ENCODE results near the gene STRN. TPM values are rescaled to one million over a fixed set of nuclear protein-coding genes. Genes with fewer than 3 reads are reported as not detected.
"Not testable (repeated sequence)": the region's sequence is repeated elsewhere in the genome, so short reads cannot be mapped to it uniquely, and the experiment has no call there.

STRN gene
- total and polyA plus RNA-seq, 12 donors = 2.6 to 36.9 (median 18.1) TPM

DNA sequence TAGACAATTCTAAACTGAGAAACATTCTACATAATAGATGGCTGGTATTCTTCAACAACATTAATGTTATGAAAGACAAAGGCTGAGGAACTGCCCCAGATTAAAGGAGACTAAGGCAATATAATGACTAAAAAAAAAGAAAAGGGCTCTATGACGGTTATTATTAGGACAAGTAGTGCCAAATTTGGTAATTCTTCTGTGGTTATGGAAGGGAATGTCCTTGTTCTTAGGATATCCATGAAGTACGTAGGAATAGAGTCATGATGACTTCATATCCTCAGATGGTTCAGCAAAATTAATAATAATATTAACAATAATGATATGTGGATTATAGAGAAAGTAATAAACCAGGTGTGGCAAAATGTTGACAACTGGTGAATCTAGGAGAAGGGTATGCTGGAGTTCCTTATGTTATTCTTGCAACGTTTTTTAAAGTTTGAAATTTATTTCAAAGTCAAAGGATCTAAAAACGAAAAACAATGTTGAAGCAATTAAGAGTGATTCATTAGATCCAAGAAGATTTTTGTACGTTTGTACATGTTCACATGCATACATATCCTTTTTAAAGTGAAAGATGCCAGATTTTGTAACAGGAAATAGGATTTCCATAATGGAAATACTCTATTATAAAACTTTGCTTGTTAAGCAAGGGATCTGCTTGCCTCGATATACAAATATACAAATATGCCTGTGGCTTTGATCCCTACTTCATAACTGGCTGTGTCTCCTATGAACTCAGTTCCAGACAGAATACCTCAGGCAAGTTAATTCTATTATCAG is 27.7 kb upstream of the STRN start:
- TF ChIP-seq POLR2A (IDR thresholded peaks at IDR 0.05) = no peak
- TF ChIP-seq CTCF (IDR thresholded peaks at IDR 0.05) = no peak
- no peak for DNase-seq
- Histone ChIP-seq H3K27me3 (no peaks in the 10 kb centered on the region), H3K27ac (no peak overlapping the region), H3K36me3 (replicated peaks in 1 of 2) (peaks cover 0 to 10% of the 10 kb centered on the region in 2 donors), H3K9me3 (replicated peaks in 1 of 3) (no peaks in the 10 kb centered on the region), H3K4me1 (replicated peaks in 1 of 2) (no peaks in the 10 kb centered on the region), H3K4me3 (no peak overlapping the region)
- WGBS, 4 donors = 87 to 90% (median 88%) methylated on average over 6 of the region's 6 CpGs
- intact Hi-C loops (cut with DNase I) = loop anchor here in 1 of 2 donors (10.0 kb wide), 1 partner anchor 209 kb away; no protein-coding TSS in a partner anchor

DNA sequence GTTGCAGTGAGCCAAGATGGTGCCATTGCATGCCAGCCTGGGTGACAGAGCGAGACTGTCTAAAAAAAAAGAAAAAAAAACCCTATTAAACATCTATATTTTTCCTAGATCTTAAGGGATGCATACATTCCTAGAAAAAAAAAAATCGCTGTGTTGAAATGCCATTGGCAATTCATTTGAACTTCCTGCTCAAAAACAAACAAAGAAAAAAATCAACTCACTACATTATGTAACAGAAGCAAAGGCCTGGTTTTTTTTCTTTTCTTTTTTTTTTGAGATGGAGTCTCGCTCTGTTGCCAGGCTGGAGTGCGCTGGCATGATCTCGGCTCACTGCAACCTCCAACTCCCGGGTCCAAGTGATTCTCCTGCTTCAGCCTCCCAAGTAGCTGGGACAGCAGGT is 21.7 kb upstream of the STRN start:
- Histone ChIP-seq H3K27ac (no peak overlapping the region), H3K36me3 (replicated peaks in 1 of 2) (peaks cover 0 to 5% of the 10 kb centered on the region in 2 donors), H3K27me3 (no peaks in the 10 kb centered on the region), H3K4me1 (replicated peaks in 1 of 2) (no peaks in the 10 kb centered on the region), H3K9me3 (replicated peaks in 1 of 3) (no peaks in the 10 kb centered on the region), H3K4me3 (no peak overlapping the region)
- WGBS, 4 donors = 89 to 98% (median 95%) methylated on average over 6 of the region's 6 CpGs
- TF ChIP-seq POLR2A (IDR thresholded peaks at IDR 0.05) (no peak), CTCF (IDR thresholded peaks at IDR 0.05) (no peak)
- intact Hi-C loops (cut with DNase I) = no loop called here
- no peak for DNase-seq

DNA sequence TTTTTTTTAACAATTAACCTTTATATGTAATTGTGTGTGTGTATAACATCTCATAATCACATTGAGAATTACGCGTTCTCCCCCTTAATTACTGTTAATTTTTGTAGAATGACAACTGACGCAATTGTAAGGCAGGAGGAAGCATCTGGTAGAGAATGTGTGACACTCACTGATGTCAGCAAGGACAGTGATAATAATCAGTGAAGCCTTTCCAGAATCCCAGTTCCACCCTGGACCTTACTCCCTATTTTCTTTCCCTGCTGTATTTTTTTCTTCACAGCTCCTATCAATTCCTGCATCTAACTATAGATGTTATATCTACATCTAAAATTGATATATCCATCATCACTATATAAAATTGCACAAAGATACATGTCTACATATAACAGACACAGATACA is 16.1 kb upstream of the STRN start:
- Histone ChIP-seq H3K9me3 (replicated peaks in 1 of 3) (no peaks in the 10 kb centered on the region), H3K4me1 (replicated peaks in 1 of 2) (no peaks in the 10 kb centered on the region), H3K27me3 (no peaks in the 10 kb centered on the region), H3K4me3 (no peak overlapping the region), H3K27ac (no peak overlapping the region), H3K36me3 (replicated peaks in 1 of 2) (peaks cover 0 to 12% of the 10 kb centered on the region in 2 donors)
- DNase-seq = no peak
- WGBS, 4 donors = 75 to 88% (median 83%) methylated on average over 3 of the region's 3 CpGs
- TF ChIP-seq POLR2A (IDR thresholded peaks at IDR 0.05) (no peak), CTCF (IDR thresholded peaks at IDR 0.05) (no peak)
- intact Hi-C loops (cut with DNase I) = no loop called here

- DNase-seq = no peak
- no peak overlapping the region for H3K4me3 ChIP-seq
- TF ChIP-seq POLR2A (IDR thresholded peaks at IDR 0.05) (no peak), CTCF (IDR thresholded peaks at IDR 0.05) (no peak)
- intact Hi-C loops (cut with DNase I) = no loop called here
- H3K27me3 ChIP-seq = no peaks in the 10 kb centered on the region
- H3K36me3 ChIP-seq (replicated peaks in 1 of 2) = peaks cover 0 to 12% of the 10 kb centered on the region in 2 donors
- no peaks in the 10 kb centered on the region for H3K4me1 ChIP-seq (replicated peaks in 1 of 2)
- no peaks in the 10 kb centered on the region for H3K9me3 ChIP-seq (replicated peaks in 1 of 3)
- 94 to 97% (median 96%) methylated on average over 2 of the region's 2 CpGs for WGBS, 4 donors
- no peak overlapping the region for H3K27ac ChIP-seq
Observed at GRCh38 chr2:36981911-36982310, 15.6 kb upstream of the STRN start.

- peaks cover 0 to 12% of the 10 kb centered on the region in 2 donors for H3K36me3 ChIP-seq (replicated peaks in 1 of 2)
- H3K9me3 ChIP-seq (replicated peaks in 1 of 3); H3K27ac ChIP-seq; H3K4me3 ChIP-seq; H3K27me3 ChIP-seq; DNase-seq; intact Hi-C loops (cut with DNase I); H3K4me1 ChIP-seq (replicated peaks in 1 of 2): not testable (repeated sequence)
- 92 to 98% (median 97%) methylated on average over 3 of the region's 3 CpGs for WGBS, 4 donors
Observed at GRCh38 chr2:36979007-36979406, 12.7 kb upstream of the STRN start.
